Activated T-helper 1 cell treated with anti-CD3 and anti-CD28 coated beads, Interleukin-12 subunit alpha, Interleukin-12 subunit beta, Interleukin-2, Interleukin-4 antibody, amounts not matched to agents 30 ng/mL and 10 ng/mL and 1 ng/mL, durations not matched to agents 14 hours and 24 hours and 36 hours (primary cell): Measurements from ENCODE around the gene DOCK9. TPM values are rescaled to one million over a fixed set of nuclear protein-coding genes. Genes with fewer than 3 reads are reported as not detected.

Experiments
- DNase-seq: peaks from one replicate; pipeline ENCODE4 v3.0.0; 2021; ENCODE audit warnings: low spot score
- H3K27ac Mint-ChIP-seq: one replicate; pipeline ENCODE4 v1.8.0; 2021; ENCODE audit warnings: mild to moderate bottlenecking, mixed read lengths
- H3K27me3 Mint-ChIP-seq: one replicate; pipeline ENCODE4 v1.8.0; 2022; ENCODE audit warnings: mild to moderate bottlenecking, moderate library complexity, mixed read lengths; ENCODE audit not compliant: insufficient read depth
- H3K36me3 Mint-ChIP-seq: one replicate; pipeline ENCODE4 v1.8.0; 2021; ENCODE audit warnings: low read depth, mixed read lengths
- H3K4me1 Mint-ChIP-seq: one replicate; pipeline ENCODE4 v1.8.0; 2021; ENCODE audit warnings: low read depth, mixed read lengths
- H3K4me3 Mint-ChIP-seq: one replicate; pipeline ENCODE4 v1.8.0; 2021; ENCODE audit warnings: mild to moderate bottlenecking, moderate library complexity, mixed read lengths
- H3K9me3 Mint-ChIP-seq: one replicate; pipeline ENCODE4 v1.8.0; 2021; ENCODE audit warnings: mixed read lengths
- intact Hi-C: fragments of 100-400 bp; cut with micrococcal nuclease; formaldehyde crosslinking; loops from one replicate; pipeline ENCODE4 v1.15.1; 2024
- total RNA-seq: library from RNA; stranded (reverse); gene quantifications from 2 replicates; pipeline ENCODE4 v1.2.3, GENCODE V29; 2022

Gene DOCK9
- total RNA-seq, 1 donor from 2014 or later, result 36.0 TPM

GRCh38 chr13:98992355-98992754, 14.5 kb upstream of the DOCK9 start:
- H3K4me3 Mint-ChIP-seq, result no peak overlapping the region
- H3K27ac Mint-ChIP-seq, result no peak overlapping the region
- intact Hi-C loops, result no loop called here
- H3K27me3 Mint-ChIP-seq, result no peaks in the 10 kb centered on the region
- DNase-seq, result no peak
- peaks cover 13% of the 10 kb centered on the region for H3K36me3 Mint-ChIP-seq
- H3K4me1 Mint-ChIP-seq, result peaks cover 50% of the 10 kb centered on the region
- peaks cover 6% of the 10 kb centered on the region for H3K9me3 Mint-ChIP-seq

DNA sequence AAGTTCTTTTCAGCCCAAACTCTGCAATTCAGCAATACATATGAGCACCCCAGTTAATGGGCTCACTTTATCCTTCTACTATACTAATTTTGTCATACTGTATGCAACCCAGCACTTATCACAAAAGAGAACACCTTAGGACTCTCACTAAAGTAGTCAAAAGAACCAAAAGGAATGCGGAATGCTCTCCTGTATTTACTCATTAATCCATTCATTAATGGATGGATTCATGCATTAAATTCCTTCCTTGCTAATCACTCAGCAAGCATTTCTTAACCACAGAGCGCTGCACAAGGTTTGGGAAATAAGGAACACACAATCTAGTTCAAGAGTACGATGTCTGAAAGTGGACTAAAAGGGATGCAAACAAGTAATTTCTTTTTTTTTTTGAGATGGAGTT, 12.8 kb upstream of the DOCK9 start:
- Mint-ChIP-seq H3K9me3 (peaks cover 6% of the 10 kb centered on the region), H3K27me3 (no peaks in the 10 kb centered on the region), H3K36me3 (peaks cover 13% of the 10 kb centered on the region), H3K27ac (no peak overlapping the region), H3K4me1 (peaks cover 43% of the 10 kb centered on the region), H3K4me3 (no peak overlapping the region)
- intact Hi-C loops, result no loop called here
- no peak for DNase-seq

DNA sequence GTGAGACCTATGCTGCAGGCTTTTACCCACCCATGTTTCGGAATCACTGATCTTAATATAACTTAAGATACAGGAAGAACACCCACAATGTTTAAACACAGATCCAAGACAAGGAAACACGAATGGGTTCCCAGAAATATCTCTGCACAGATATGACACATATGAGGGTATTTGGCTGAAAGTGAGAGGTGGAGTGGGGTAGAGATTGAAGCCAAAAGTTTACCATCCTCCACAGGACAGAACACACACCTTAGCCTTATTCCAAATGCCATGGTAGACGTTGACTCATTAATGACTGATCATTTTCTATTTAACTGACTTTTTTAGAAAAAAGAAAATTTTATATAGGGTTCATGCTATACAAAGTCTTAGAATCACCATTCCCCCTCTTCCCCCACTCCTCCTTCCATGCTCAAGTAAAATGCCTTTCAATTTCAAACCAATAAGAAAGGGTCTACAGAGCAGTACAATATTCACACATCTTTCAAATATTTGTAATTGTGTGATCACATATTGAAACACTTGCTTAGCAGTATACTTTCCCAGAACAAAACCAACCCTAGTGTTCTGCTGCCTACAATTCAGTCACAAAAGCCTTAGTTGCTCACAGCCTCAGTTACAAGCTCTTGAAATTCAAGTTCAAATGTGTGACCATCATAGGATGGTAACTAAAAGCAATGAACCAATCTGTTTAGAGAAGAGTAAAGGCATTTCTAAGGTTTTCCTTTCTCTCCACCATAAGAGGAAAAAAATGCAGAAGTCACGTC, 11.8 kb upstream of the DOCK9 start:
- Mint-ChIP-seq H3K27me3 (no peaks in the 10 kb centered on the region), H3K36me3 (peaks cover 10% of the 10 kb centered on the region), H3K4me3 (peak overlapping the region; percentile 5), H3K27ac (no peak overlapping the region), H3K4me1 (peaks cover 44% of the 10 kb centered on the region), H3K9me3 (peaks cover 6% of the 10 kb centered on the region)
- intact Hi-C loops, result loop anchor here (5.0 kb wide), 2 partner anchors 38 to 117 kb away; no protein-coding TSS in a partner anchor
- no peak for DNase-seq

GRCh38 chr13:98988780-98989179, 10.9 kb upstream of the DOCK9 start:
- no peak overlapping the region for H3K27ac Mint-ChIP-seq

DNA sequence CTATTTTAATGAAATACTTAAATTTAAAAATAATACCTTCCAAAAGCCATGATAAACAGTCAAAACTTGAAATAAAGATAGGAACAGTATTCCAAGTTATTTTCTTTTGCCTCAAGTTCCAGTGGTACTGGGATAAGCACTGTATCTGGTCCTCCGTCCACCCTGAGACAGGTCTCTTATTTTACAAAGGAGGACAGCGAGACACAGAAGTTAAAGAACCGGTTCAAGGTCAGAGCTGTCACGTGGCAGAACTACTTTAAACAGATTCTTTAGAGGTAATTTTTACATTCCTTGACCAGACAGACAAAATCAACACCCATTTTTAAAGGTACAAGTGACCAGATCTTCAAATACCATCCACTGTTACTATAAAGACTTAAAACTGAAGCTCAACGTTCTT, 10.4 kb upstream of the DOCK9 start:
- H3K9me3 Mint-ChIP-seq, result peaks cover 6% of the 10 kb centered on the region
- peaks cover 8% of the 10 kb centered on the region for H3K36me3 Mint-ChIP-seq
- no peaks in the 10 kb centered on the region for H3K27me3 Mint-ChIP-seq
- no peak for DNase-seq
- intact Hi-C loops, result loop anchor here (5.0 kb wide), 2 partner anchors 39 to 116 kb away; no protein-coding TSS in a partner anchor
- H3K4me3 Mint-ChIP-seq, result no peak overlapping the region
- no peak overlapping the region for H3K27ac Mint-ChIP-seq
- peaks cover 49% of the 10 kb centered on the region for H3K4me1 Mint-ChIP-seq

More at GRCh38 chr13:98988780-98989179, 10.9 kb upstream of the DOCK9 start:
- intact Hi-C loops, result loop anchor here (5.0 kb wide), 2 partner anchors 39 to 116 kb away; no protein-coding TSS in a partner anchor
- Mint-ChIP-seq H3K27me3 (no peaks in the 10 kb centered on the region), H3K4me1 (peaks cover 47% of the 10 kb centered on the region), H3K9me3 (peaks cover 6% of the 10 kb centered on the region), H3K4me3 (no peak overlapping the region), H3K36me3 (peaks cover 10% of the 10 kb centered on the region)
- no peak for DNase-seq

DNA sequence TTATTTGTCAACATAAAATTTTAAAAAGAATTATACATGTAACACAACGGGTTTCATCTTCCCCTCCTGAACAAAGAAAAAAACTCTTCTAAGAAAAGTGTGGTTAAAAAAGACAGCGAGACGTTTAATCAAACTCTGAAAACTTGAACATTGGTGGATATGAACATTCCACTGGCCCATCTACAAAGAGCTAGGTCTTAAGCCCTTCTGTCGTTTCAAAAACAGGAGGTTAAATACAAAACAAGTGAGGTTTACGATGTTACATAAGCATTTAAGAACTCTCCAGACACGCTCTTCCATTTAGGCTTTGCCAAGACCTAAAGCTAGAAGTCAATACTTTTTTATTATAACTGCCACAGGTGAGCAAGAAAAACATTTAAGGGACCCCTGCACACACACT, 9.4 kb upstream of the DOCK9 start:
- DNase-seq, result no peak
- intact Hi-C loops, result loop anchor here (5.0 kb wide), 2 partner anchors 40 to 115 kb away; no protein-coding TSS in a partner anchor
- peaks cover 53% of the 10 kb centered on the region for H3K4me1 Mint-ChIP-seq
- no peak overlapping the region for H3K4me3 Mint-ChIP-seq
- peaks cover 6% of the 10 kb centered on the region for H3K36me3 Mint-ChIP-seq
- H3K27me3 Mint-ChIP-seq, result no peaks in the 10 kb centered on the region
- peaks cover 6% of the 10 kb centered on the region for H3K9me3 Mint-ChIP-seq
- H3K27ac Mint-ChIP-seq, result no peak overlapping the region

DNA sequence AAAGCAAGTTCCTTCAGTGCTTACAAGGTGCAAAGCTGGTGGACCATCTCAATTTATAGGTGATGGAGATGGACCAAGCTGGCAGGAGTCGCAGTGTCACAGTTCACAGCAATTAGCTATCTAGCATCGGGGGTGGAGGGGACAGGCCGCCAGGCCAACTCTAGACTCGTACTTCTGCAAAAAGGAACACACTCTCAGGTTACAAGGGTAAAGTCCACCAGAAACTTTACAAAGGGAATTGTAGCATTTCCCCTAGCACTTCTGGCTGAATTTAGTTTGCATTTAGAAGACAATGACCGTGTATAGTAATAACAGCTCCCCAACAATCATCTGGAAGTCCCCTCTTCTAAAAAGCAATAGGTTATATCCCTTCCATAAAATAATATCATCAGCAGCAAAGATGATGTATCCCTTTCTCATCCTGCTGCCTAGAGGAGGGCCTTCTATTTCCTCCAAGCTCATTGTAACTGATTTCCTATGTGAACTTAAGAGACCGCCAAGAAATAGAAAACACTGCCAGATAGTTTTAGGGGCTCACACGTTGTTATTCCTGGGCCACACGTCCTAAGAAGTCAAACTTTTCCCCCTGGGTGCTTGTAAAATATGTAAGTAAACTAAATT, 8.5 kb upstream of the DOCK9 start:
- Mint-ChIP-seq H3K4me3 (no peak overlapping the region), H3K27me3 (no peaks in the 10 kb centered on the region), H3K9me3 (peaks cover 6% of the 10 kb centered on the region), H3K36me3 (peaks cover 6% of the 10 kb centered on the region), H3K27ac (no peak overlapping the region), H3K4me1 (peaks cover 60% of the 10 kb centered on the region)
- no peak for DNase-seq
- intact Hi-C loops, result loop anchor here (5.0 kb wide), 2 partner anchors 41 to 114 kb away; no protein-coding TSS in a partner anchor

DNA sequence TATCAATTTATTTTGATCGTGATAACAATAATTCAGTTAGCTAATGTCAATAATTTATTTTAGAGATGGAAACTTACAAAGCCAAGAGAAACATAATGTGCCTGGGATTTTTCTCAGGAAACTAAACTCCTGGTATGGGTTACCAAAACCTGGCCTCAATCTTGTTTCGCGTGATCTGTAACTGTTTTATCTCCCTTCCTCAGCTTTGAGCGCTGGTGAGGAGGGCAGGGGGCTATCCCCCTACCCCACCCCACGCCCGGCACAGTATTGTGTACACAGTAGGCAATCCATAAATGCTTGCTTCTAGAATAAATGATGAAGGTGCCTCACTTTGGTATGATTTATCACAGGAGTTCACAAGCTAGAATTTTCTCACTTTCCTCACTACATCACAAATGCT, 7.7 kb upstream of the DOCK9 start:
- peaks cover 62% of the 10 kb centered on the region for H3K4me1 Mint-ChIP-seq
- intact Hi-C loops, result loop anchor here (5.0 kb wide), 2 partner anchors 42 to 113 kb away; no protein-coding TSS in a partner anchor
- no peak overlapping the region for H3K27ac Mint-ChIP-seq
- peaks cover 6% of the 10 kb centered on the region for H3K9me3 Mint-ChIP-seq
- peaks cover 6% of the 10 kb centered on the region for H3K36me3 Mint-ChIP-seq
- no peak overlapping the region for H3K4me3 Mint-ChIP-seq
- no peak for DNase-seq
- H3K27me3 Mint-ChIP-seq, result no peaks in the 10 kb centered on the region

DNA sequence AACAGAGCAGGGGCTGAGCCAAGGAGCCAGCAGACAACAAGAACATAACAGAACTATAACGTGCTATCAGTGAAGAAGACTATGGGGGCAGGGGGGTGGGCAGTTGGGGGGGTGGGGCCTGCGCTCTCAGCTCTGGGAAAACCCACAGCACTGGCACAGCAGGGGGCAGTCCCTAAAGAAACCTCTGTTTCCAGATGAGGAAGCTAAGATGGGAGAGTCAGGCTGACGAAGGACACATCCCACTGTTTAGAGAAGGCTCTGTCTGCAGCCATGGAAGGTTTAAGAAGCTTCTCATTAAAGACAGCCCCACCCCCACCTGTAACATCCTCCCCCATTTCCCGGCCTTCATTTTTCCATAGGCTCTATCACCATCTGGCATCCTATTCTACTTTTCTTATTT, 7.1 kb upstream of the DOCK9 start:
- intact Hi-C loops, result loop anchor here (5.0 kb wide), 2 partner anchors 42 to 113 kb away; no protein-coding TSS in a partner anchor
- DNase-seq, result no peak
- peaks cover 5% of the 10 kb centered on the region for H3K36me3 Mint-ChIP-seq
- no peaks in the 10 kb centered on the region for H3K27me3 Mint-ChIP-seq
- H3K4me1 Mint-ChIP-seq, result peaks cover 66% of the 10 kb centered on the region
- no peak overlapping the region for H3K4me3 Mint-ChIP-seq
- no peak overlapping the region for H3K27ac Mint-ChIP-seq
- peaks cover 6% of the 10 kb centered on the region for H3K9me3 Mint-ChIP-seq

- no peak for DNase-seq
- peaks cover 57% of the 10 kb centered on the region for H3K4me1 Mint-ChIP-seq
- H3K4me3 Mint-ChIP-seq, result no peak overlapping the region
- H3K27me3 Mint-ChIP-seq, result no peaks in the 10 kb centered on the region
- H3K9me3 Mint-ChIP-seq, result no peaks in the 10 kb centered on the region
- H3K36me3 Mint-ChIP-seq, result peaks cover 2% of the 10 kb centered on the region
- intact Hi-C loops, result no loop called here
- H3K27ac Mint-ChIP-seq, result no peak overlapping the region
Measured at GRCh38 chr13:98984118-98984517, 6.3 kb upstream of the DOCK9 start.

DNA sequence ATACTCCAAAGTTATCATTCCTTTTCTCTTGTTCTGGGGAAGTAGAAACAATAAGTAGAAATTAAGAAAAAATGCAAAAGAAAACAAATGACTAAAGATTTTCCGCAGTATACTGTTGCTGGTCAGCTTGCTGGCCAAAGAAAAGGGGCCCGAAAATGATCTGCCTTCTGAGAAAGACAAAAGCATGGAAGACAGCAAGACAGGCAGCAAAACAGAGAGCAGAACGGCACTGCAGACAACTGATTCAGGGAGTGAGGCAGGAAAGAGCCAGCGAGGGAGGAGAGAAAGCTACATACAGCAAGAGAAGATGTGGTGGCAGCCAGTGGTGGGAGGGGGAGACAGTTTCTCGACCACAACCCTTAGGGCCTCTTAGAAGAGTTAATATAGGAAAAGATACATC, 5.3 kb upstream of the DOCK9 start:
- no peaks in the 10 kb centered on the region for H3K27me3 Mint-ChIP-seq
- no peaks in the 10 kb centered on the region for H3K9me3 Mint-ChIP-seq
- no peak for DNase-seq
- H3K27ac Mint-ChIP-seq, result no peak overlapping the region
- peaks cover 51% of the 10 kb centered on the region for H3K4me1 Mint-ChIP-seq
- H3K4me3 Mint-ChIP-seq, result no peak overlapping the region
- peaks cover 2% of the 10 kb centered on the region for H3K36me3 Mint-ChIP-seq
- intact Hi-C loops, result no loop called here

DNA sequence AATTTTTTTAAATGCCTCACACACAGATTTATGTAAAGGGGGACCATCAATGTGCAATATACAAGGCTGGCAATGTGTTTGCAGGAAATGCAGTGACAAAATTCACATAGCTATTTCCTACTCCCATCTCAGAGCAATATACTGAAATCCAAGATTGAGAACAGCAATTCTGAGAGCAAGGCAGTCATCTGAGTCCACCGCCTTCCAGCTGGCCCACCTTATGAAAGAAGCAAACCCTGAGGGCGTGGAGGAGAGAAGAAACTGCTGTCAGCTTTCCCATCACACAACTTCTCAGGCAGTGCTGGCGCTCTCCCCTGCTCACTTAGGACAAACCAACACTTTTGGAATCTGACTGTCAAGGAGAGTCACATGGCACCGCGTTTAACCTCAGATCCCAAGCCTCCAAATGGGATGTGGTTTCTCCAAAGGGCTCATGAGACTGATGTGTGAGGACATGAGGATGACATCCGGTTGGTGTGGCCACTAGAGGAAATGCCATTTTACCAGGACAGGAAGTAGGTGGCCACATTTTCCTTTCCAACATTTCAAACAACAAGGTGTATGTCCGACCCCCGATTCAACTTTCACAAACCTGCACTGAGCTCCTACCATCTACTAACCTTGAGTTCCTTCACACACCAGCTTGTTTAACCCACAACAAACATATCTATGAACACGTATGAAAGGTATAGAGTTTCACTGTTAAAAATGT, 3.7 kb upstream of the DOCK9 start:
- Mint-ChIP-seq H3K4me3 (peak overlapping the region; percentile 1), H3K4me1 (peaks cover 55% of the 10 kb centered on the region), H3K36me3 (peaks cover 2% of the 10 kb centered on the region), H3K9me3 (no peaks in the 10 kb centered on the region), H3K27me3 (no peaks in the 10 kb centered on the region), H3K27ac (peak overlapping the region; percentile 18)
- no peak for DNase-seq
- intact Hi-C loops, result no loop called here
